MCF 10A (cell line): Measurements from ENCODE around the gene TMEM245. TPM values are rescaled to one million over a fixed set of nuclear protein-coding genes. Genes with fewer than 3 reads are reported as not detected.
A peak's percentile ranks its signal among the peaks of the same experiment; 100 is the strongest.

Source experiments
- BruUV-seq: library from RNA; stranded (reverse); fragments of 400-500 nt; replicated peaks from 2 replicates; lab custom pipeline; 2021; lab: Mats Ljungman, UMichigan
- CTCF ChIA-PET: fragments of 300-600 bp; sonication (Branson Sonifier 250); formaldehyde crosslinking; extraction: SDS; loops from one replicate; lab custom pipeline; 2021; ENCODE audit warnings: antibody characterized with exemption, inconsistent platforms; lab: Yijun Ruan, JAX
- POLR2A ChIA-PET: fragments of 300-600, 350-650 bp; sonication (Branson Sonifier 250); formaldehyde crosslinking; extraction: SDS; loops from one replicate; lab custom pipeline; 2020; ENCODE audit warnings: antibody characterized with exemption, inconsistent platforms; lab: Yijun Ruan, JAX
- DNase-seq: peaks from one replicate; pipeline ENCODE4 v3.0.0-alpha.2; 2018; ENCODE audit not compliant: unreplicated experiment
- H3K27ac Mint-ChIP-seq: one replicate; pipeline ENCODE4 v1.8.0; 2022; ENCODE audit warnings: mild to moderate bottlenecking, low read depth, mixed read lengths; ENCODE audit not compliant: unreplicated experiment
- H3K27me3 Mint-ChIP-seq: one replicate; pipeline ENCODE4 v1.8.0; 2022; ENCODE audit warnings: mixed read lengths; ENCODE audit not compliant: insufficient read depth, unreplicated experiment
- H3K36me3 Mint-ChIP-seq: one replicate; pipeline ENCODE4 v1.8.0; 2022; ENCODE audit warnings: mild to moderate bottlenecking, moderate library complexity, mixed read lengths; ENCODE audit not compliant: insufficient read depth, unreplicated experiment
- H3K4me1 Mint-ChIP-seq: one replicate; pipeline ENCODE4 v1.8.0; 2022; ENCODE audit warnings: mixed read lengths; ENCODE audit not compliant: insufficient read depth, unreplicated experiment
- H3K4me3 Mint-ChIP-seq: one replicate; pipeline ENCODE4 v1.8.0; 2022; ENCODE audit warnings: mild to moderate bottlenecking, moderate library complexity, mixed read lengths; ENCODE audit not compliant: unreplicated experiment
- H3K9me3 Mint-ChIP-seq: one replicate; pipeline ENCODE4 v1.8.0; 2022; ENCODE audit warnings: mixed read lengths; ENCODE audit not compliant: unreplicated experiment
- CTCF ChIP-seq: fragments of 200-600 bp; IDR thresholded peaks from one replicate; pipeline ENCODE4 v1.8.0; 2022; ENCODE audit warnings: antibody characterized with exemption, mild to moderate bottlenecking; ENCODE audit not compliant: unreplicated experiment
- intact Hi-C: fragments of 100-400 bp; cut with micrococcal nuclease; formaldehyde crosslinking; loops from 2 replicates; pipeline ENCODE4 v1.14.1; 2022
- total RNA-seq: library from RNA; stranded (reverse); gene quantifications from 2 replicates; pipeline ENCODE4 v1.2.3, GENCODE V29; 2022

TMEM245 gene
- total RNA-seq, 1 experiment from 2014 or later: 35.0 TPM

DNA sequence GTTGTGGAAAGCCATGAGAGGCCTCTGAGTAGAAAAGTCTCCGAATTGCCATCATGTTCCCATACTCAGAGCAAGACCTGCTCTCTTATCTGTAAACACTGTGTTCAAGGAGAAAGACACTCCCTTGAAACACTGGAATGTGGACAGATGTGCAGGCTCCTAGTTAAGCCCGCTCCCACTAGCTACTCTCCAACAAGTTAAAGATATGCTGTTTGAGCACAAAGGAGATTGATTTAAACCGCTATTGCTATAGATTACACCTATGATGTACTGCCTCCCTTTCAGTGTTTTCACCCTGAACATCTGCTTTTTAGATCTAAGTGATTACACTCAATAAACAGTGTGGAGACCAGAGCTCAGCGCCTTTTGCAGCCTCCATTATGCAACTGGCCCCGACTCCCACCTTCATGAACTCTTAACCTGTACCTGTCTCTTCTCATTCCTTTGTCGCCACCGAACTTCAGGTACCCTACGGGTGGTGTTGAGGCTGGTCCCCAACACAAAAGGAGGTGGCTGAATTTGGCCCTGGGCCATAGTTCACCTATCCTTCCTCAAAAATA lies 47.5 kb downstream of the TMEM245 start:
- no TSS peak for BruUV-seq
- intact Hi-C loops: no loop called here
- DNase-seq: no peak
- Mint-ChIP-seq H3K27me3 (no peaks in the 10 kb centered on the region), H3K27ac (no peak overlapping the region), H3K9me3 (no peaks in the 10 kb centered on the region), H3K36me3 (peaks cover 21% of the 10 kb centered on the region), H3K4me3 (no peak overlapping the region), H3K4me1 (no peaks in the 10 kb centered on the region)
- no peak for TF ChIP-seq CTCF
- CTCF ChIA-PET: no interaction called here
- POLR2A ChIA-PET: interaction anchor here (0.9 to 1.1 kb wide), 2 partner anchors 16 to 48 kb away, joined by 3 to 4 read pairs; partner anchors contain the start of gene TMEM245

GRCh38 chr9:109068764-109069163 lies 51.0 kb downstream of the TMEM245 start:
- no peak for DNase-seq
- Mint-ChIP-seq H3K36me3 (peaks cover 14% of the 10 kb centered on the region), H3K4me1 (peaks cover 20% of the 10 kb centered on the region), H3K4me3 (no peak overlapping the region), H3K27me3 (no peaks in the 10 kb centered on the region), H3K9me3 (no peaks in the 10 kb centered on the region), H3K27ac (no peak overlapping the region)
- CTCF ChIA-PET: no interaction called here
- BruUV-seq: no TSS peak
- POLR2A ChIA-PET: no interaction called here
- intact Hi-C loops: no loop called here
- no peak for TF ChIP-seq CTCF

- DNase-seq: peak; percentile 28
- H3K27ac Mint-ChIP-seq: peak overlapping the region; percentile 65
- H3K4me3 Mint-ChIP-seq: peak overlapping the region; percentile 9
- POLR2A ChIA-PET: interaction anchor here (0.7 to 1.2 kb wide), 6 partner anchors 8 to 255 kb away, joined by 3 to 6 read pairs (median 3); no protein-coding TSS in a partner anchor
- H3K27me3 Mint-ChIP-seq: no peaks in the 10 kb centered on the region
- H3K4me1 Mint-ChIP-seq: peaks cover 25% of the 10 kb centered on the region
- intact Hi-C loops: no loop called here
- CTCF ChIA-PET: interaction anchor here (0.5 kb wide), 1 partner anchor 44 kb away, joined by 3 read pairs; no protein-coding TSS in a partner anchor
- BruUV-seq: no TSS peak
- peaks cover 43% of the 10 kb centered on the region for H3K36me3 Mint-ChIP-seq
- TF ChIP-seq CTCF: no peak
- H3K9me3 Mint-ChIP-seq: no peaks in the 10 kb centered on the region
These were observed 54.6 kb downstream of the TMEM245 start for GRCh38 chr9:109064963-109065702.

- no TSS peak for BruUV-seq
- POLR2A ChIA-PET: no interaction called here
- no peak for DNase-seq
These were observed 56.0 kb downstream of the TMEM245 start for GRCh38 chr9:109063760-109064159.

More at GRCh38 chr9:109063760-109064159, 56.0 kb downstream of the TMEM245 start:
- intact Hi-C loops: no loop called here
- Mint-ChIP-seq H3K4me3 (no peak overlapping the region), H3K27ac (peak overlapping the region; percentile 84), H3K9me3 (no peaks in the 10 kb centered on the region), H3K4me1 (peaks cover 25% of the 10 kb centered on the region), H3K36me3 (peaks cover 57% of the 10 kb centered on the region), H3K27me3 (no peaks in the 10 kb centered on the region)
- CTCF ChIA-PET: interaction anchor here (0.7 kb wide), 1 partner anchor 12 kb away, joined by 3 read pairs; no protein-coding TSS in a partner anchor
- no peak for TF ChIP-seq CTCF
